Left renal pelvis (tissue), 4 donors: ENCODE data around the gene CACNA2D2. TPM values are rescaled to one million over a fixed set of nuclear protein-coding genes. Genes with fewer than 3 reads are reported as not detected.

Experiments used
- DNase-seq, 4 donors: peaks; one replicate each; pipeline ENCODE4 v3.0.0-alpha.2; 2013; ENCODE audit warnings: low read depth in 4 of 4, low spot score in 3 of 4
- polyA plus RNA-seq, 4 donors: library from polyadenylated mRNA; unstranded; fragments of 120-200 nt; gene quantifications; one replicate each; pipeline ENCODE4 v1.2.1, GENCODE V29; 2013; ENCODE audit not compliant: insufficient read length in 4 of 4

The CACNA2D2 gene
- polyA plus RNA-seq, 4 donors: 7.2 to 17.1 (median 15.0) TPM

GRCh38 chr3:50319894-50320625 lies 183.4 kb downstream of the CACNA2D2 start:
- no peak for DNase-seq

DNA sequence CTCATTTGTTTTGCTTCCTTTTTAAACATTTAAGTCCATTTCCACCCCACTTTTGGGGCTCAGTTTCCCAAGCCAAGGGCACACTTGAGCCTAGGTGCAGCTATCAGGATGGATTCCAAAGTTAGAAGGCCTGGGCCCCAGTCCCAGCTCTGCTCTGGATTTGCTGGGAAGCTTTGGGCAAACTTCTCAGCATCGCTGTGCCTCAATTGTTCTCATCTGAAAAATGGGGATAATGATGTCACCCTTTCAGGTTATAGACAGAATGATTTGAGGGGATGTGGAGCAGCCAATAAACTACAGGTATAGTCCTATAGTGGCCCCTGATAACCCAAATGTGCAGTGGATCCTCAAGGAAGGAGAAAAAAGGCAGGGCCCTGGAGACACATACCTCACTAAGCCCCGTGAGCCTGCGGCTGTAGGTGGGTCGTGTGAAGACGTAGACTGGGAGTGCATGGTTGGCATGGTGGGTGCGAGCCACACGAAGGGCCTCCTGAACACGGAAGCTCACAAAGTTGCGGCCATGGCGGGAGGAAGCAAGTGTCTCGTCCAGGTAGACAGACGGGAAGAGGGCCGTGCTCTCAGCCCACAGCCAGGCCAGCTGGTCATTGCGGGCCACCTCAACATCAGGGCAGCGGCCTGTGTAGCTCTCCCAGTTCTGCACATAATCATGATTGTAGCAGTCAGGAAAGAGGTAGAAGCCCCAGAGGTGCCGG lies 184.1 kb downstream of the CACNA2D2 start:
- no peak for DNase-seq

DNA sequence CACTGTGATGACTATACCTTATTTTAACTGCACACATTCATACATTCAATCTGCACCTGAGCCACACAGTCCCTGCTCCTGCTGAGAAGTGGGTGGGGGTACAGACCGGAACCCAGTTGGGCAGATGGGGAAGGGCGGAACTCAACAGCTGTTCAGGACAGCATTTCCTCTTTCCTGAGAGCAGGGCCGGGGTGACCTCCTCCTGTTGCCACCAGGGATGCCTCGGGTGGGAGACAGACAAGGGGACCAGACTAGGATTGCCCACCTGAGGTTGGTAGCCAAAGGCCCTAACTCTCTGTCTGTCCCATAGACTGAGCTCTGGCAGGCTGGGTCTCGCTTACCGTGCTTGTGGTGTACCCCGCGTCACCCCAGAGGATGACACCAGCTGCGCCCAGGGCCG lies 184.8 kb downstream of the CACNA2D2 start:
- DNase-seq: no peak

- DNase-seq: no peak
These were observed 185.3 kb downstream of the CACNA2D2 start for GRCh38 chr3:50318163-50318562.

GRCh38 chr3:50317300-50317699 lies 186.1 kb downstream of the CACNA2D2 start:
- no peak for DNase-seq

GRCh38 chr3:50316657-50317242 lies 186.7 kb downstream of the CACNA2D2 start:
- no peak for DNase-seq

DNA sequence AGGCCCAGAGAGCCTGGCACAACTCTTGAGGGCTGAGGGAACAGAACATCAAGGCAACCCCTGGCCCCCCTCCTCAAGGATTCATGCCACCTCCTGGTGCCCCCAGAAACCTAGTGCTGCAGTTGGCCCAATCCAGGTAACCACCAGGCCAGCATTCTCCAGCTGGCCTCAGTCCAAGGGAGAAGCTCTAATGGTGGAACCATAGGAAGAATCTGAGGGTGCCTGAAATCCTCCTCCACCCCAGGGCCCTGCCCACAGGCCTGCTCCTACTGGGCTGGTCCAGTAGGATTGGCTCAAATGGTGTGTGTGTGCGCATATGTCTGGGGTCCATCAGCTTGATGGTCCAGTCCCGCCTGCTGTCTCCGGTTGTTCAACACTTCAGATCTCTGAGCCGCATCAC lies 188.6 kb downstream of the CACNA2D2 start:
- no peak for DNase-seq

DNA sequence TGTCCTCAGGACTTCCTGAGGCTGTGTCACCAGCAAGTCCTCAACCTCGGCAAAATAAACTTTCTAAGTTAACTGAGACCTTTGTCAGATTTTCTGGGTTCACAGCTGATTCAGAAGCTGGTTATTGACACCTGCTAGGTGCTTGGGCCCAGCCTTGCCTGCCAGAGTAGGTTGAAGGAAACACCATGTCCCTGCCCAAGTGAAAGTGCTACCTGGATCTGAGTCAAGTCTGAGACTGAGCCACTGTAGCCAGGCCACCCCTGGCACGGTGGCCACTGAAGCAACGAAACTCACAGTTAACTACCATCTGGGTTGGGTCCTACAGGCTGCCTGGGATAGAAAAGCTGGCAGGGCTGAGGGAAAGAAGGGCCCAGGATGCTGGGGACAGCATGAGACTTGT lies 189.1 kb downstream of the CACNA2D2 start:
- DNase-seq: no peak

Other genes with a start within 250 kb of the CACNA2D2 start
- gene SEMA3B, start 234.5 kb downstream of the CACNA2D2 start, polyA plus RNA-seq: 100 to 1,000 TPM in 1 of 4 donors, 10 to 100 TPM in 3; 76.6 to 119 (median 92.0) TPM
- under 1 TPM; 0.27 to 0.72 (median 0.49) TPM for gene LSMEM2, start 224.5 kb downstream of the CACNA2D2 start, polyA plus RNA-seq
- 10 to 100 TPM; 33.8 to 53.5 (median 37.8) TPM for gene IFRD2, start 211.2 kb downstream of the CACNA2D2 start, polyA plus RNA-seq
- gene HYAL3, start 204.2 kb downstream of the CACNA2D2 start, polyA plus RNA-seq: 1 to 10 TPM; 2.8 to 3.7 (median 2.9) TPM
- gene NAA80, start 204.2 kb downstream of the CACNA2D2 start, polyA plus RNA-seq: 10 to 100 TPM in 1 of 4 donors, 1 to 10 TPM in 3; 6.9 to 12.2 (median 9.2) TPM
- 1 to 10 TPM; 1.8 to 6.7 (median 5.8) TPM for gene HYAL1, start 200.1 kb downstream of the CACNA2D2 start, polyA plus RNA-seq
- 10 to 100 TPM; 58.0 to 72.5 (median 67.3) TPM for gene HYAL2, start 180.9 kb downstream of the CACNA2D2 start, polyA plus RNA-seq
- gene TUSC2, start 175.4 kb downstream of the CACNA2D2 start, polyA plus RNA-seq: 10 to 100 TPM; 15.8 to 27.0 (median 24.3) TPM
- gene RASSF1, start 162.8 kb downstream of the CACNA2D2 start, polyA plus RNA-seq: 10 to 100 TPM; 15.7 to 36.9 (median 21.0) TPM
- 1 to 10 TPM; 3.1 to 4.1 (median 3.3) TPM for gene ZMYND10, start 157.9 kb downstream of the CACNA2D2 start, polyA plus RNA-seq
- 10 to 100 TPM; 23.9 to 35.7 (median 30.5) TPM for gene NPRL2, start 152.9 kb downstream of the CACNA2D2 start, polyA plus RNA-seq
- 10 to 100 TPM; 12.5 to 16.3 (median 13.5) TPM for gene CYB561D2, start 152.8 kb downstream of the CACNA2D2 start, polyA plus RNA-seq
- 10 to 100 TPM; 32.4 to 44.0 (median 33.5) TPM for gene TMEM115, start 144.1 kb downstream of the CACNA2D2 start, polyA plus RNA-seq
- 10 to 100 TPM; 15.4 to 21.3 (median 19.4) TPM for gene C3orf18, start 64.1 kb upstream of the CACNA2D2 start, polyA plus RNA-seq
- gene HEMK1, start 65.9 kb upstream of the CACNA2D2 start, polyA plus RNA-seq: 10 to 100 TPM; 18.8 to 28.2 (median 20.9) TPM
- 10 to 100 TPM; 26.8 to 33.6 (median 31.0) TPM for gene CISH, start 108.1 kb upstream of the CACNA2D2 start, polyA plus RNA-seq
- gene MAPKAPK3, start 113.5 kb upstream of the CACNA2D2 start, polyA plus RNA-seq: 10 to 100 TPM; 22.1 to 58.2 (median 53.8) TPM
- gene DOCK3, start 171.3 kb upstream of the CACNA2D2 start, polyA plus RNA-seq: 1 to 10 TPM; 1.3 to 1.8 (median 1.6) TPM